Amygdala (tissue), 56 donors: ENCODE results near the gene SPTBN5.

ENCODE experiments used
- DNase-seq, 56 donors: peaks; one replicate each; lab custom pipeline; 2025; lab: John Stamatoyannopoulos, UW

The SPTBN5 gene

GRCh38 chr15:41828807-41829141, 65.1 kb downstream of the SPTBN5 start:
- DNase-seq: no peak

GRCh38 chr15:41827880-41828806, 65.7 kb downstream of the SPTBN5 start, which contains the start of gene JMJD7:
Gene JMJD7 (plus strand): TSS chr15:41828092. CDS start chr15:41828125, 33 bp downstream.
- peak in 55 of 56 donors; percentile 62 to 98 (median 90) for DNase-seq

GRCh38 chr15:41827290-41827879, 66.5 kb downstream of the SPTBN5 start:
- no peak for DNase-seq

- no peak for DNase-seq
Observed at GRCh38 chr15:41825572-41826535, 68.0 kb downstream of the SPTBN5 start.

GRCh38 chr15:41825145-41825544, 68.7 kb downstream of the SPTBN5 start:
- no peak for DNase-seq

GRCh38 chr15:41824062-41824745, 69.6 kb downstream of the SPTBN5 start:
- DNase-seq: no peak

- DNase-seq: no peak
Observed at GRCh38 chr15:41823502-41823901, 70.4 kb downstream of the SPTBN5 start.

- no peak for DNase-seq
Observed at GRCh38 chr15:41822957-41823356, 70.9 kb downstream of the SPTBN5 start.

GRCh38 chr15:41822471-41822870, 71.4 kb downstream of the SPTBN5 start:
- no peak for DNase-seq

GRCh38 chr15:41821831-41822230, 72.0 kb downstream of the SPTBN5 start:
- DNase-seq: peak in 8 of 56 donors; percentile 3 to 25 (median 18)

- DNase-seq: no peak
Observed at GRCh38 chr15:41820791-41821423, 72.9 kb downstream of the SPTBN5 start.

GRCh38 chr15:41819455-41820050, 74.3 kb downstream of the SPTBN5 start:
- no peak for DNase-seq

- DNase-seq: no peak
Observed at GRCh38 chr15:41817781-41818180, 76.1 kb downstream of the SPTBN5 start.

GRCh38 chr15:41817327-41817726, 76.5 kb downstream of the SPTBN5 start:
- no peak for DNase-seq

GRCh38 chr15:41816788-41817187, 77.1 kb downstream of the SPTBN5 start:
- no peak for DNase-seq

- DNase-seq: no peak
Observed at GRCh38 chr15:41814534-41814933, 79.3 kb downstream of the SPTBN5 start.

- DNase-seq: no peak
Observed at GRCh38 chr15:41813426-41813825, 80.4 kb downstream of the SPTBN5 start.

- no peak for DNase-seq
Observed at GRCh38 chr15:41812820-41813375, 81.0 kb downstream of the SPTBN5 start.
